ENCODE measurements around the gene KSR2. TPM values are rescaled to one million over a fixed set of nuclear protein-coding genes. Genes with fewer than 3 reads are reported as not detected.

KSR2 gene
- polyA plus RNA-seq, 3 donors: under 0.01 to 0.20 (median 0.01) TPM

DNA sequence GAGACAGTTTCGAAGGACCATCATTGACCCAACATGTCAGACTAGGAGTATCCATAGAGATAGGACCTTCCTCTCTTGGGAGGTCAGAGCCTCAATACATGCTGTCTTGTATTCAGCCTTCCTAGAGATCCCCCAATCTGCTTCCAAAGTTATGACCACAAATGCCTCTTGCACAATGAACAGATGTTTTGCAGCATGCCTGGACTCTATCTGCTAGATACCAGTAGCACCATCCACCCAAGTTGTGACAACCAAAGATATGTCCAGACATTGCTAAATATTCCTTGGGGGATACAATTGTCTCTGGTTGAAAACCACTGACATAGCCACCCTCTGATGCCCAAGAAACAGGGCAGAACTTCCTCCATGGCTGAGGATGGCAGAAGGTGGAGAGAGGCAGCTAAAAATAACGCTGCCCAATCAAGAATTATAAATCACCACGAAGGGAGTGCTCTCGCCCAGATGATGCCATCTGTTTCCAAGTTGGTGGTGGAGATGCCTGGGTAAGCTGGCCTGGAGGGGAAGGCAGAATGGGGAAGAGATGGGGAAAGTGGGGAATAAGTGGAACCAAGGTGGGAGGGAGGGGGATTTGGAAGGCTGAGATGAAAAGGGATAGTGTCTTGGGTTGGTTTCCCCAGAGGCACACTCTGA is 564.5 kb downstream of the KSR2 start:
- 61 to 84% (median 73%) methylated on average over 4 of the region's 4 CpGs for WGBS, 3 donors
- no peak overlapping the region for H3K27ac ChIP-seq (ENCODE audit: low read depth, low read length)

DNA sequence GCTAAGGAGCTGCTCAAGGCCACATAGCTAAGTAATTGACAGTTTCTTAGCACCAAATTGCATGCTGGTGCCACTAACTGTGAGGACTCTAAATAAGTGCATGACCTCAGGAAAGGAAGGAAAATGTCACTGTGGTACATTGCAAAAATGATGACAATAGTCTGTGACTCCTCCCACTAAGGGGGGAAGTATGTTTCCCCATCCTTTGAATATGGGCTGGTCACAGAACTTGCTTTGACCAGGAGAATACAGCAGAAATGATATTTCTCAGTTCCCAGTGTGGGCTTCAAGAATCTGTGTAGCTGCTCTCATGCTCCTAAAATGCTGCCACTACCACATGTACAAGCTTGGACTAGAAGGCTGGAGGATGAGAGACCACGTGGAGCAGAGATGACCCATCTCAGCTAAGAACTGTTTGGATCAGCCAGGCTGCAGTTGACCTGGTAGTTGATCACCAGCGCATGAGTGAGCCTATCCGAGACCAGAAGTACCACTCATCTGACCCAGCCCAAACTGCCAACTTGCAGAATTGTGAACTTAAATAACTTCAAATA is 565.1 kb downstream of the KSR2 start:
- H3K27ac ChIP-seq (ENCODE audit: low read depth, low read length): no peak overlapping the region
- 88 to 93% (median 88%) methylated on average over 3 of the region's 3 CpGs for WGBS, 3 donors

Other genes with a start within 250 kb of the KSR2 start
- 10 to 100 TPM in 1 of 3 donors, 1 to 10 TPM in 2; 5.6 to 14.6 (median 5.8) TPM for gene RFC5, start 47.7 kb upstream of the KSR2 start, polyA plus RNA-seq
- 10 to 100 TPM; 21.1 to 55.7 (median 40.3) TPM for gene WSB2, start 92.2 kb upstream of the KSR2 start, polyA plus RNA-seq
- gene VSIG10, start 135.0 kb upstream of the KSR2 start, polyA plus RNA-seq: 10 to 100 TPM; 10.8 to 18.9 (median 18.3) TPM
- 100 to 1,000 TPM; 143 to 331 (median 288) TPM for gene PEBP1, start 167.1 kb upstream of the KSR2 start, polyA plus RNA-seq

All from adipose tissue (tissue), 3 donors.